Ammon's horn (tissue), 1 donor: ENCODE results near the gene LZTR1.
"Not testable (repeated sequence)": the region's sequence is repeated elsewhere in the genome, so short reads cannot be mapped to it uniquely, and the experiment has no call there.

ENCODE experiments used
- DNase-seq: peaks from one replicate; pipeline ENCODE4 v3.0.0-alpha.2; 2016; ENCODE audit warnings: low spot score

The LZTR1 gene

DNA sequence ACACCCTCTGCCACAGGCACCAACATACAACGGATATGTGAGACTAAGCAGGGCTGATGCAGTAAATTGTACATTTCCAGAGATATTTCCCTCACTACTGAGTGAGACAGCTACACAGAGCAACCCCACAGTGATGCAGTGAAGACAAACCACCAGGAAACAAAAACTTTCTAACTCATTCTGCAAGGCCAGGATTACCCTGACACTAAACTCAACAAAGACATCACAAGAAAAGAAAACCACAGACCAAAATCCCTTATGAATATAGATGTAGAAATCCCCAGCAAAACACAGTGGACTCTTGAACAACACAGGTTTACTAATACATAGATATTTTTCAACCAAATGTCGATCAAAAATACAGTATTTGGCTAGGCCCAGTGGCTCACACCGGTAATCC, 51.8 kb downstream of the LZTR1 start:
- no peak for DNase-seq

GRCh38 chr22:21034989-21035388, 52.9 kb downstream of the LZTR1 start:
- DNase-seq: no peak

DNA sequence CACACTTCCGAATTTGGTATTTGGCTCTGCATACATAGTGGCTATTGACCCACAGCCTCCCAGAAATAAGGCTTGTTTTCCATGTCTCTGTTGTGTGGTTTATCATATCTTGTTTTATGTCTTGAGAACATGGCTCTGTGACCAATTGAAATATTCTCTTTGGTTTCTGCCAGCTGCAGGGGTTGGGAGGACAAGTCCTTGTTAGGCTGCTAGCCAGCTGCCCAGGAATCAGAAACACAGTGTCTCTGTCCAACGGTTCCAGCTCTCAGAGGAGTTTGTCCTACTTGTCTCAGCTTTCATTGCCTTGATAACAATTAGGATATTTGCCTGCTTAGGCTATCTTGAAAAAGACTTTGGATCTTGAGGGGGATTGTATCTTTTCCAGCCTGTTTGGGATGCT, 56.3 kb downstream of the LZTR1 start:
- no peak for DNase-seq

DNA sequence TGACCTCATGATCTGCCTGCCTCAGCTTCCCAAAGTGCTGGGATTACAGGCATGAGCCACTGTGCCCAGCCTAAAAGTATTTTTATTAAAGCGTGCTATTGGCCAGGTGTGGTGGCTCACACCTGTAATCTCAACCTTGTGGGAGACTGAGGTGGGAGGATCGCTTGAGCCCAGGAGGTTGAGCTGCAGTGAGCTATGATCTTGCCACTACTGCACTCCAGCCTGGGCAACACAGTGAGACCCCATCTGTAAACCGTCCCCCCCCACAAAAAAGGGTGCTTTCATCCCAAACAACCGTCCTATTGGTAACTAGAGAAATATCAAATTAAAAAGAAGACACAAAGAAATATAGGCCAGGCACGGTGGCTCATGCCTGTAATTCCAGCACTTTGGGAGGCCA, 57.1 kb downstream of the LZTR1 start:
- not testable (repeated sequence) for DNase-seq

GRCh38 chr22:21041937-21042336, 59.8 kb downstream of the LZTR1 start:
- DNase-seq: no peak

DNA sequence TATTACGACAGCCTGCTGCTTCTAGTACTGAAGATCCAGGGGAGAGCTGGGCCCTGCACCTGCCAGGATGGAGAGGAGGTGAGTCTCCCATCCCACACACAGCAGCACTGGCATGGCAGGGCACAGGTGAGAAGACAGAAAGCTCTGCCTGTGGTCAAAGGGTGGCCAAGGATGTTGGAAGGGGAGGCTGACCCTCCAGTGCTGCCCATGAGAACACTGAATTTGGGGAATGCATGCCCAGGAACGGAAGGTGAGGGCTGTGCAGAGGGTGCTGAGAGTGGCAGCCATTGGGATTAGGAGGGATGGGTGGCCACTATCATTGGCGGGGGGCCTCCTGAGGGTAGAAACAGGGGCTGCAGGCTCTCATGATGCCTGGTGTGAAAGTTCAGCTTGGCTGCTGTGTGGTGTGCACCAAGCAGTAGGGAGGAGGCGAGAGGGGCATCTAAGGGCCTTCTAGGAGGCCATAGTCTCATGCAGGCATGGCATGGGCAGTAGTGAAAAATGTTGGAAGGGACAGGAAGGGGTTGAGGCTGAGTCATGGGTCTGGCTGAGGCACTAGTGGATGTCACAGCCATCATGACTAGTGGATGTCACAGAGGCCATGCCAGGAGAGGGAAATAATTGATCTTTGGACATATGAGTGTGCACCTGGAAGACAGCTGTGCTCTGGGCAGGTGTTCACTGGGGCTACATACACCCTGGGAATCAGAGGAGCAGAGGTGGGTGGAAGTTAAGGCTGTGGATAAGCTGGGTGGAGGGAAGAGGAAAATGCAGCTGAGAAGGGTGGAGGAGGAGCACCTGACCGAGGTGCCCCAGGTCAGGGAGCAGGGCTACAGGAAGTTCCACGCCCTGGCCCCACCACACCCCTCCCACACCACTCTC, 61.1 kb downstream of the LZTR1 start:
- DNase-seq: no peak

- no peak for DNase-seq
These were observed 61.9 kb downstream of the LZTR1 start for GRCh38 chr22:21043860-21044535.

- peak; percentile 18 for DNase-seq
These were observed 63.0 kb downstream of the LZTR1 start for GRCh38 chr22:21044931-21045584.

- peak; percentile 95 for DNase-seq
These were observed 63.6 kb downstream of the LZTR1 start, which contains the start of gene LRRC74B for GRCh38 chr22:21045585-21046294. Gene LRRC74B, plus strand, starts transcription at chr22:21045946. Its CDS starts 41 bp downstream, at chr22:21045987.

GRCh38 chr22:21047035-21047661, 65.1 kb downstream of the LZTR1 start:
- DNase-seq: no peak

GRCh38 chr22:21047730-21048129, 65.6 kb downstream of the LZTR1 start:
- no peak for DNase-seq

DNA sequence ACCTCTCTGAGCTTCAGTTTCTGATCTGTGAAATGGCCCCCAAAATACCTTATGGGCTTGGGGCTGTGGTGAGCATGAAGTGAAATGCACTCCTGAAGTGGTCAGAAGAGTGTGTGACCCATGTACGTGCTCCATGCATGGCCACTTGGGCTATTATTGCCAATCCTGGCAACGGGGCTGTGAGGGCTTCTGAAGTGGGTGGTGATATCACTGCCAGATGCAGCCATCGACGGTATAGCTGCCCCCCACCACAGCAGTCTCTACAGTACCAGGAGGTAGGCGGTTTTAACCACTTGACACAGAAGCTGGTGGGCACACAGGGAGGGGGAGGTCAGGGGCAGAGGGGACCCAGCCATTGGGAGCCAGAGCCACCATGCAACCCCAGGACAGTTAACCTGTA, 66.4 kb downstream of the LZTR1 start:
- DNase-seq: not testable (repeated sequence)
